Activated naive CD4-positive, alpha-beta T cell treated with anti-CD3 and anti-CD28 coated beads, Interleukin-2, amount 50 U/mL, for 16 hours (primary cell): Measurements from ENCODE around the gene GABARAP.

Experiments
- DNase-seq: peaks from one replicate; pipeline ENCODE4 v3.0.0-alpha.2; 2020

Gene GABARAP

DNA sequence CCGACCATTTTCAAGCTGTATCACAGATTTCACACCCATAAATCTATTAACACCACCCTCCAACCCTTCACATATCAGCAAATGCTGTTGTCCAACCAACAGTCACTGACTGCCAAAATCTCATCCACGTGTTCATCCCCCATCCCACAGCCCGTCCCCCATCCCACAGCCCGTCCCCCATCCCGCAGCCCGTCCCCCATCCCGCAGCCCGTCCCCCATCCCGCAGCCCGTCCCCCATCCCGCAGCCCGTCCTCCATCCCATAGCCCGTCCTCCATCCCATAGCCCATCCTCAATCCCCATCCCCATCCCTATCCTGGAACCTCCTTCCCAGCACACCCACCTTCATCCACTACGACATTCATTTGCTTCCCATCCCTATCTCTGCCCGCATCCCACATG is 36.7 kb downstream of the GABARAP start:
- DNase-seq: no peak

DNA sequence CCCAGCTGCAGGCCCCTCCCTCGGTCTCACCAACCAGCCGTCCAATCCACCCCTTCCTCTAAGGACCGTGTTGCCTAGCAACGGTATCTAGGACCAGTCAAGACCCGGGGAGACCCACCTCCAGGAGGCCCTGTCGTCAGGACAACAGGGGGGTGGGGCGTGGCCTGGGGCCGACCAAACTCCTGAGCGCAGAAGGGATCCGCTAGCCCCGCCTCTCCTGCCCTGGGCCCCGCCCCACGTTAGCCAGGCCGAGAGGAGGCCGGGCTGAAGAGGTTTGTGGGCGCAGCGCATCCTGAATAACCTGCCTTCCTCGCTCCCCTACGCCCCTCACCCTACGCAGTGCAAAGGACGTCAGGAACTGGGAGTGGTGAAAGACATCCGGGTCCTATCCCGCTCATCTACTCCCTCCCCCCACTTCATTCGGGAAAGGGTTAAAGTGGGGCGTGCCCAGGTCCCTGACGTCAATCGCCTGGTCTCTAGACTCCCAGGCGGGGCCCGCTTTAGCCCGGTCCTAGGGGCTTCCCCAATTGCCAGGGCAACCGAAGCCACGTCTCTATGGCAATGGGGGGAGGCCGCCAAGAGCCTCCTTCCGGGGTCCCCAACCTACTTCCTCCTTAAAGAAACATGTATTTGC is 37.3 kb downstream of the GABARAP start:
- DNase-seq: peak; percentile 89

DNA sequence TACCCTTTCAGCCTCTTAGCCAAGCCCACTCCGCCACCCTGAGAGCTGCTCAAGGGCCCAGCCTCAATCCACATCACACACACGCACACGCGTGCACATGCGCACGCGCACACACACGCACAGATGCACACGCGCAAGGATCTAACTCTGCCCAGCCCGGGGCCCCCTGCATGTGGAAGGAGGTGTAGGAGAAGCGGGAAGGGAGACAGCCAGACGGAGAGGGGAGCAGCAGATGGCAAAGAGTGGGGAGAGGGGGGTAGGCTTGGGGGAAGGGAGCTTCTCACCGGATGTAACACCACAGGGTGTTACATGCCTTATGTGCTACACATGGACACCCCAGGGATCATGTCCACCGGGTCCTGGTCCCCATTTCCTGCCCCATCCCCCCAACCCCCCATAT is 37.9 kb downstream of the GABARAP start:
- no peak for DNase-seq

DNA sequence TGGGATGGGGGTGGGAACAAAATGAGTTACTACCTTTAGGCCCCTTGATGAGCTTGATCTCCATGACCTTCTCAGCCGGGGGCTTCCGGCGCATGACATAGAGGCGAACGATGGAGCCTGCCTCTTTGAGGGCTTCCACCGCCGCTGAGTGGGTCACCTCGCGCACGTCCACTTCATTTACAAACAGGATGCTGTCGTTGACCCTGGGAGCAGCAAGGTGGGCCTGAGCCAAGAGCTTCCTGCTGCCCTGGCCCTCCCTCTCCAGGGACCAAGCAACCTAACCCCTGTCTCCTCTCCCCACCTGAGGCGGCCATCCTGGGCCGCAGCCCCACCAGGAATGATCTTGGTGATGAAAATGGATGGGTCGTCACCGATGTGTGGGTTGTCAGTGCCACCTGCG is 38.9 kb downstream of the GABARAP start:
- no peak for DNase-seq

DNA sequence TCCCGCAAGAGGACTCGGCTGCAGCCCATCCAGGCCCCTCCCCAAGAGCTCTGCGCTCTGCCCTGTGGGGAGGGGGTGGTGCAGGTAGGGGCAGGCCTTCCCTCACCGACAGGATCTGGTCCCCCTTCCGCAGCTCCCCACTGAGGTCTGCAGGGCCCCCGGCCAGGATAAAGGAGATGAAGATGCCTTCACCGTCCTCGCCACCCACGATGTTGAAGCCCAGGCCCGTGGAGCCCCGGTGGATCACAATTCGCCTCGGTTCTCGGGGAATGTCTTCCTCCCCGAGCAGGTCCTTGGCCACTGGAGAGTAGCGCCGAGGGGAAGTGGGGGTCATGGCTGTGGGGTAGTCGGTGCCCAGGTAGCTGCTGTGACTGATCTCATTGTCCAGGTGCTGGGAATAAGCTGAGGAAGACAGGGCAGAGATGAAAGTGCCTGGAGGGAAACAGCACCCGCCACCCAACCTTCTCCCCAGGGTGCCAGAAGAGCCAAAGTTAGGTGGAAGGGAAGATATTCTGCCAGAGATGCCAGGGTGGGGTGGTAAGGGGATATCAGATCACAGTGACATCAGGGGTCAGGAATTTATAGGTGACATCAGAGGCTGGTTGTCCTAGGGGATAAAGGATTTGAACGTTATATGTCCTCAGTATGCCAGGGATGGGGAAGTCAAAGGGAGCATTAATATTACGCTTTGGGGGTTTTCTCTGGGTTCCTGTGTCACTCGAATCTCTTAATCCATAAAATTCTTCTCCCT is 45.4 kb downstream of the GABARAP start:
- DNase-seq: no peak

DNA sequence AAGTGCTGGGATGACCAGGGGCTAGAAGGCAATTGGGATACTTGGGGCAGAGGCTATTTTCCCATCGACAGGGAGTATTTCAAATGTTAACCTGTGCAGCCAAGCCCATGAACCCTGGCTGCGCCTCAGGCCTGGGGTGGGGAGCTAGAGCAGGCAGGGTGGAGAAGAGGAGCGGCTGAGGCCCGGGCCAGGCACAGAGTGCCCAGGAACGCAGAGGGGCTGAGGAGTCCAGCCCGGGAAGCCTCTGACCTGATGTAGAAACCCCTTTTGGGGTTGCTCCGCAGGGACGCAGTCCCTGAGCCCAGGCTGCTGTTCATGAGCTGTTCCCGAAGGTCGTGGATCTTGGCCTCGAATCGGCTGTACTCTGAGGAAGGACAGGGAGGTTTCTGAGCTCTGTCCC is 46.3 kb downstream of the GABARAP start:
- no peak for DNase-seq

DNA sequence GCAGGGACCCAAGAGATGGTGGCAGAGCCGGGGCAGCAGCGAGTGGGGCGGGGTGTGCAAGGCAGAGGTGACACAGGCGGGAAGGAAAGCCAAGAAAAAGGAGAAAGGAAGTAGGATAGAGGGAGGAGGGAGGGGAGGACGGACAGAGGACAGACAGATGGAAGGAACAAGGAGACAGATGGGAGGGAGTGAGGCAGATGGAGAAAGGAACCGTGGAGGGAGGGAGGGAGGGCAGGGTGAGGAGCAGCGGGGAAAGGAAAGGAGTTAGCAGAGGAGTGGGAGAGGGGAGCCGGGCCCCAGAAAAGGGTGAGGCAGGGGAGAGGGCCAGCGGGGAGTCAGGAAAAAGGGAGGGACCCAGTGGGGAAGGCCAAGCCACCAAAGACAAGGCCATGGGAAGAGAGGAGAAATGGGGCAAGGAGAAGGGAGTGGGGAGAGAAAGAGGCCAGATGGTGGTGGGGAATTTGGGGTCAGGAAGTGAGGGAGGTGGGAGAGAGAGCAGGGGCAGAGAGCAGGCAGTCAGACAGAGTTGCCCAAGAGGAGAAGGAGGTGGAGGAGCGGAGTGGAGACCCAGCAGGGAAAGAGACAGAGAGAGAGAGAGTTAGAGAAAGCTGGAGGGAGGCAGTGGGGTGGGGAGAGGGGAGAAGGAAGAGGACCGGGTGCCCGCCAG is 49.8 kb downstream of the GABARAP start:
- no peak for DNase-seq

DNA sequence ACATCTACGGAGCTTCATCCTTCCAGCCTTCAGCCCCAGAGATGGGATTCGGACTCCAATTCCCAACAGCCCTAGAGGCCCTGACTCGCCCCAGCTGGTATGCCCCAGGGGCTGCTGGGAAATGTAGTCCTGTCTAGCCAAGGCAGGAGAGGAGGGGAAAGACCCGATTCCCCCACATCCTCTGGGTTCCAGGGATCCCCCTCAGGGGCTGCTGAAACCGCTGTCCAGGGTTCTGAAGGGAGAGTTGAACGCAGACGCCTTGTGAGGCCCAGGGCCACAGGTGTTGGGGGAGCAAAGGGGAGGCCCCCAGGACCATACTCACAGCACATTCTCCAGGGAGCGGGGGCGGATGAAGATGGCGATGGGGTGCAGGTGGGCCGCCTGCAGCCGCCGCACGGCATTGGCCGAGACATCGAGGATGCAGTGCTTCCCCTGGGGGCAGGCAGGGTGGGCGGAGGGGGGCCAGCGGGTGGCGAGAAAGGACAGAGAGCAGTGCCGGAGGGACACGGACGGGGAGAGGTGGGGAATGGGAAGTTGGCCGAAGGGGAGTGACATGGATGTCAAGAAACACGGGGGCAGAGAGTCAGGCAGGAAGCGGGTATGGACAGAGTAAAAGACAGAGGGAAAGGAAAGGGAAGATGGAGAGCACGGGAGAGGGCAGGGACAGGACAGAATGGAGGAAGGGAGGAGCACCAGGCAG is 50.5 kb downstream of the GABARAP start:
- peak; percentile 25 for DNase-seq

DNA sequence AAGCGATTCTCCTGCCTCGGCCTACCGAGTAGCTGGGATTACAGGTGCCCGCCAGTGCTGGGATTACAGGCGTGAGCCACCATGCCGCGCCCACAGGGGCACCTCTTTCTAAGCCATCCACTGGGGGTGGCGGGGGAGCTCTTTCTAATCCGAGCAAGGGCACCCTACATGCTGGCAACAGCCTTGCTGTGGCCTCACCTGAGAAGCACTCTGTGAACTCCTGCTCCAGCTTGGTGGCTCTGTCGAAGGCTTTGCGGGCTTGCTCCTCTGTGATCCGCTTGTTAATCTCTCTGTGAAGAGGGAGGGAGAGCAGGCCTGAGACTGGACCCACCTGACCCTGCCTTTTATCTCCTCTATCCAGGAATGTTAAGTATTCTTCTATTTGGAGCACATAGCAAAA is 51.2 kb downstream of the GABARAP start:
- no peak for DNase-seq

DNA sequence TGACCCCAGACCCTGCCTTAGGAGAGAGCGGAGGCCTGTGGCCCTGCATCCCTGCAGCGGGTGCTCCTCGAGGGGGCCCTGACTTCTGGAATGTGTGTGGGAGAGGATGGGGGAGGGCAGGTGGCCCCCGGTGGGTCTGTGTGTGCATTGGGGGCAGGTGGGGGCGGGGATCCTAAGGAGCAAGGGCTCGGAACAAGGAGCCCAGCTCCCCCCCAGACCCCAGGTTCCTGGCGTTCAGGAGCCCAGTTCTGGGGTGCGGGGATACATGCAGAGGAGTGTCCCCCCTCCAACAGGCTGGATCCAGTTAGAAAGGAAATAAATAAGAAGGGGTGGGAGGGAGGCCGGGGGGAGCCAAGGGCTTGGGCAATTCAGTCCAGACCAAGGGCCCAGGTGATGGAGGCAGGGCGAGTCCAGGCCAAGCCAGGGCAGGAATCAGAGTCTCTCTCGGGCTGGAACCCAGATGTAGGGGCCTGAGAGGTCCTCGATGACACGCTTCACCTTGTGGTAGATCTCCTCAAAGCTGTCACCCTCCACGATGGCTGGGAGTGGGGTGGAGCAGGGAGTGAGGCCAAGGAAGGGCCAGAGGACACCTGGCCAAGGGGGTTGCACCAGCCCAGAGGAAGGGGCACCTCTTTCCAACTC is 51.9 kb downstream of the GABARAP start:
- no peak for DNase-seq
